OCI-LY7 (cell line): ENCODE results near the gene SLC11A2. TPM values are rescaled to one million over a fixed set of nuclear protein-coding genes. Genes with fewer than 3 reads are reported as not detected.

ENCODE experiments used
- BruUV-seq: library from RNA; stranded (reverse); fragments of 400-500 nt; replicated peaks from 2 replicates; lab custom pipeline; 2021; lab: Mats Ljungman, UMichigan
- CTCF ChIA-PET: fragments of 300-600 bp; sonication (Branson Sonifier 250); formaldehyde crosslinking; loops from one replicate; lab custom pipeline; 2022; ENCODE audit warnings: antibody characterized with exemption; ENCODE audit not compliant: unreplicated experiment; lab: Charles Lee
- POLR2A ChIA-PET: fragments of 300-600 bp; sonication (Branson Sonifier 250); formaldehyde crosslinking; loops from one replicate; lab custom pipeline; 2022; ENCODE audit warnings: antibody characterized with exemption; lab: Charles Lee
- DNase-seq: peaks from one replicate; pipeline ENCODE4 v3.0.0-alpha.2; 2015; ENCODE audit warnings: low spot score
- H2AFZ ChIP-seq: fragments of 200-600 bp; sonication (generic), shearing (Covaris generic); 2 replicates; pipeline ENCODE4 v1.6.1; 2014; ENCODE audit warnings: mild to moderate bottlenecking, antibody characterized with exemption, low read length, moderate library complexity
- H3K27ac ChIP-seq: fragments of 200-600 bp; sonication (generic); 2 replicates; pipeline ENCODE4 v1.5.1; 2014; ENCODE audit warnings: mixed run types, low read depth, mild to moderate bottlenecking, moderate library complexity, low read length, inconsistent platforms; ENCODE audit not compliant: poor library complexity, severe bottlenecking
- H3K36me3 ChIP-seq: fragments of 200-600 bp; sonication (generic); 2 replicates; pipeline ENCODE4 v1.6.1; 2014; ENCODE audit warnings: mild to moderate bottlenecking, antibody characterized with exemption, low read length, moderate library complexity, mixed read lengths; ENCODE audit not compliant: insufficient read depth
- H3K4me1 ChIP-seq: fragments of 200-600 bp; sonication (generic); 2 replicates; pipeline ENCODE4 v1.5.1; 2014; ENCODE audit warnings: mild to moderate bottlenecking, low read length; ENCODE audit not compliant: insufficient read depth, poor library complexity, severe bottlenecking
- H3K4me2 ChIP-seq: fragments of 200-600 bp; sonication (generic); 2 replicates; pipeline ENCODE4 v1.6.1; 2014; ENCODE audit warnings: mild to moderate bottlenecking, low read length
- H3K4me3 ChIP-seq: fragments of 200-600 bp; sonication (generic); 2 replicates; pipeline ENCODE4 v1.5.1; 2014; ENCODE audit warnings: mild to moderate bottlenecking, low read depth, low read length; ENCODE audit not compliant: poor library complexity, severe bottlenecking
- H3K79me2 ChIP-seq: fragments of 200-600 bp; sonication (generic); 2 replicates; pipeline ENCODE4 v1.6.1; 2016; ENCODE audit warnings: low read depth, mild to moderate bottlenecking, low read length, moderate library complexity, mixed read lengths; ENCODE audit not compliant: insufficient read depth
- H3K9me2 ChIP-seq: fragments of 200-600 bp; sonication (generic); 2 replicates; pipeline ENCODE4 v1.6.1; 2016; ENCODE audit warnings: mild to moderate bottlenecking, low read length, mixed read lengths; ENCODE audit not compliant: insufficient read depth
- H3K9me3 ChIP-seq: fragments of 200-600 bp; sonication (generic); 2 replicates; pipeline ENCODE4 v1.6.1; 2014; ENCODE audit warnings: mild to moderate bottlenecking, mixed run types, low read length, mixed read lengths
- H4K20me1 ChIP-seq: fragments of 200-600 bp; sonication (generic); 2 replicates; pipeline ENCODE4 v1.6.1; 2014; ENCODE audit warnings: mild to moderate bottlenecking, antibody characterized with exemption, low read length, moderate library complexity, mixed read lengths; ENCODE audit not compliant: insufficient read depth
- CTCF ChIP-seq: fragments of 200-600 bp; sonication (generic); conservative IDR thresholded peaks from 2 replicates; pipeline ENCODE4 v1.5.1; 2014; ENCODE audit warnings: mild to moderate bottlenecking, antibody characterized with exemption, low read length, moderate library complexity, mixed read lengths
- EZH2phosphoT487 ChIP-seq: fragments of 200-600 bp; sonication (generic); IDR thresholded peaks from 2 replicates; pipeline ENCODE4 v1.6.1; 2018; ENCODE audit warnings: low read depth, borderline replicate concordance, mild to moderate bottlenecking, mixed run types, antibody characterized with exemption, low read length, moderate library complexity, mixed read lengths
- intact Hi-C: fragments of 100-400 bp; cut with micrococcal nuclease; formaldehyde crosslinking; loops from one replicate; pipeline ENCODE4 v1.10.0; 2022; ENCODE audit not compliant: unreplicated experiment
- total RNA-seq, 2 experiments: library from RNA; depleted of rRNA in 1 of 2; stranded (reverse); fragments of >200 nt in 1 of 2; shearing (Covaris generic) in 1 of 2; gene quantifications; 2 replicates each; pipeline ENCODE4 v1.2.3, GENCODE V29; 2014 to 2022

SLC11A2 gene
- total RNA-seq, 2 experiments from 2014 or later, result 35.0 to 43.6 TPM

GRCh38 chr12:51067229-51067628, 41.0 kb upstream of the SLC11A2 start:
- ChIA-PET POLR2A (interaction anchor here (0.8 kb wide), 1 partner anchor 10 kb away, joined by 3 read pairs; no protein-coding TSS in a partner anchor), CTCF (no interaction called here)
- Histone ChIP-seq H2AFZ (no peak overlapping the region), H3K9me3 (no peaks in the 10 kb centered on the region), H3K4me2 (no peak overlapping the region), H3K36me3 (peaks cover 76% of the 10 kb centered on the region), H3K27ac (no peak overlapping the region), H3K9me2 (no peaks in the 10 kb centered on the region), H3K4me1 (no peaks in the 10 kb centered on the region), H3K79me2 (no peaks in the 10 kb centered on the region), H4K20me1 (no peaks in the 10 kb centered on the region), H3K4me3 (no peak overlapping the region)
- intact Hi-C loops, result no loop called here
- no TSS peak for BruUV-seq
- no peak for TF ChIP-seq CTCF
- no peak for TF ChIP-seq EZH2phosphoT487
- DNase-seq, result no peak

GRCh38 chr12:51065530-51065929, 39.3 kb upstream of the SLC11A2 start:
- H3K9me3 ChIP-seq, result no peaks in the 10 kb centered on the region
- CTCF ChIA-PET, result no interaction called here
- no peak for DNase-seq
- H3K36me3 ChIP-seq, result peaks cover 76% of the 10 kb centered on the region
- H3K27ac ChIP-seq, result no peak overlapping the region
- no peaks in the 10 kb centered on the region for H4K20me1 ChIP-seq
- no TSS peak for BruUV-seq
- no peak overlapping the region for H3K4me3 ChIP-seq
- H3K79me2 ChIP-seq, result no peaks in the 10 kb centered on the region
- H3K4me2 ChIP-seq, result no peak overlapping the region
- no peak overlapping the region for H2AFZ ChIP-seq
- TF ChIP-seq EZH2phosphoT487 (no peak), CTCF (no peak)
- no peaks in the 10 kb centered on the region for H3K9me2 ChIP-seq
- intact Hi-C loops, result no loop called here
- POLR2A ChIA-PET, result interaction anchor here (0.6 to 0.7 kb wide), 3 partner anchors 11 to 90 kb away, joined by 4 read pairs; no protein-coding TSS in a partner anchor
- no peaks in the 10 kb centered on the region for H3K4me1 ChIP-seq

GRCh38 chr12:51062631-51063397, 36.6 kb upstream of the SLC11A2 start:
- no TSS peak for BruUV-seq
- no peak overlapping the region for H3K4me2 ChIP-seq
- H3K27ac ChIP-seq, result no peak overlapping the region
- no peaks in the 10 kb centered on the region for H3K79me2 ChIP-seq
- no peak overlapping the region for H2AFZ ChIP-seq
- H3K4me1 ChIP-seq, result no peaks in the 10 kb centered on the region
- H3K9me3 ChIP-seq, result no peaks in the 10 kb centered on the region
- no peak for TF ChIP-seq CTCF
- no peak for TF ChIP-seq EZH2phosphoT487
- H4K20me1 ChIP-seq, result no peaks in the 10 kb centered on the region
- intact Hi-C loops, result no loop called here
- POLR2A ChIA-PET, result interaction anchor here (0.6 to 2.2 kb wide), 5 partner anchors 8 to 264 kb away, joined by 3 to 7 read pairs (median 3); no protein-coding TSS in a partner anchor
- peaks cover 94% of the 10 kb centered on the region for H3K36me3 ChIP-seq
- H3K9me2 ChIP-seq, result no peaks in the 10 kb centered on the region
- no peak for DNase-seq
- H3K4me3 ChIP-seq, result no peak overlapping the region
- CTCF ChIA-PET, result no interaction called here
